GM23338 (cell line): Measurements from ENCODE around the gene NUDT21.

Source experiments
- CTCF ChIP-seq, 2 experiments: fragments of 200-600 bp in 1 of 2; sonication (generic) in 1 of 2; conservative IDR thresholded peaks; 2 replicates each; pipeline versions ENCODE4 v1.5.1 to v1.6.1; 2016 to 2017; ENCODE audit warnings: antibody characterized with exemption in 2 of 2, low read depth in 2 of 2, mild to moderate bottlenecking in 2 of 2, moderate library complexity in 1 of 2
- EZH2 ChIP-seq: fragments of 200-600 bp; sonication (generic); IDR thresholded peaks from one replicate; pipeline ENCODE4 v1.8.0; 2017; ENCODE audit warnings: antibody characterized with exemption, mild to moderate bottlenecking, low read depth; ENCODE audit not compliant: unreplicated experiment
- EZH2phosphoT487 ChIP-seq: fragments of 200-600 bp; sonication (generic); IDR thresholded peaks from one replicate; pipeline ENCODE4 v1.8.1; 2018; ENCODE audit warnings: antibody characterized with exemption; ENCODE audit not compliant: unreplicated experiment

DNA sequence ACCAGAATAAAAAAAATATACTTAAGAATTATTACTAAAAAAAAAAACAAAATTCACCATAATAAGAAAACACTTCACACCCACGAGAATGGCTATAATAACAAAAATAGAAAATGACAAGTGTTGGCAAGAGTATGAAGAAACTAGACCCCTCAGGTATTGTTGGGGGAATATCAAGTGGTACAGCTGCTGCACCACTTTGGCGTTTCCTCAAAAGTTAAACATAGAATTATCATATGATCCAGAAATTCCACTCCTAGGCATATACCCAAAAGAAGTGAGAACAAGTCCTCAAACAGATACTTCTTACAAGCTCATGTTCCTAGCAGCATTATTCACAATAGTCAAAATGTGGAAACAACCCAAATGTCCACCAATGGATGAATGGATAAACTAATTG is 52.1 kb downstream of the NUDT21 start:
- TF ChIP-seq EZH2phosphoT487 (no peak), EZH2 (no peak), CTCF (conservative IDR thresholded peaks at IDR 0.05; ENCODE audit: low read depth in 2 of 2) (no peak)
